Forelimb muscle (tissue), 1 donor: ENCODE data around the gene LRIG3. TPM values are rescaled to one million over a fixed set of nuclear protein-coding genes. Genes with fewer than 3 reads are reported as not detected.
"Not testable (repeated sequence)": the region's sequence is repeated elsewhere in the genome, so short reads cannot be mapped to it uniquely, and the experiment has no call there.

Source experiments
- DNase-seq: peaks from one replicate; pipeline ENCODE4 v3.0.0-alpha.2; 2013; ENCODE audit warnings: low read depth
- polyA plus RNA-seq: library from polyadenylated mRNA; unstranded; fragments of 120-200 nt; gene quantifications from one replicate; pipeline ENCODE4 v1.2.1, GENCODE V29; 2013; ENCODE audit not compliant: insufficient read length

The LRIG3 gene
- polyA plus RNA-seq, 1 donor, result 23.8 TPM

DNA sequence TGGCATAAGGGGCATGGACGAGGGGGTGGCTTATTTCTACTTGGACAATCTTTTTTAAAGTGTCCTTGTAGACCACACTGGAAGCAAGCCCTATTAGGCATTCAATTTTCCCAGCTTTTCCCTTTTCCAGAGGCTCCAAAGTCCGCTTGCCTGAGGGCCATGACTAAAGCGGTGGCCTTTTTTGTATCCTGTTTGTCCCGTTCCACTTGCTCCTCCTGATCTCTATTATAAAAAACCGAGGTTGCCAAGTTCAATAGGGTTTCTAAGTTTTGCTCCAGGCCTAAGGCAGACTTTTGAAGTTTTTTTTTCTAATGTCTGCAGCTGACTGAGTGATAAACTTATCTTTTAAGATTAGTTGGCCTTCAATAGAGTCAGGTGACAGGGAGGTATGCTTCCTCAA is 64.7 kb downstream of the LRIG3 start:
- DNase-seq, result not testable (repeated sequence)

DNA sequence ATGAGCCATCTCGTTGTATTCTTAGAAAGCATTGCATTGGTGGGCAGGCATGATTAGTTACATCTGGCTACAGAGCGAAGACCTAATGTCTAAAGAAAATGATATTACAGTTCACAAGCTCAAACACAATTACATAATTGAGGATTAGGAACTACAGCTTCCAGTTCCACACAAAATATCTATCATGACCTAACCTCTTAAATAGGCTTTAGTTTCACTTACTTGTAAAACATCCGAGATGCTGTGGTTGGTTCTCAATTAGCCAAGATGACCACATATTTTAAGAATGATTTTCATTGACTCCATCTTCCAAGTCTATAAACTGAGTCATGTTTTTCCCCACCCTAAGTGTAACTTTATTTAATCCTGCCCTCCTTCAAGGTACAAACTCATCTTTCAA is 69.5 kb downstream of the LRIG3 start:
- no peak for DNase-seq

DNA sequence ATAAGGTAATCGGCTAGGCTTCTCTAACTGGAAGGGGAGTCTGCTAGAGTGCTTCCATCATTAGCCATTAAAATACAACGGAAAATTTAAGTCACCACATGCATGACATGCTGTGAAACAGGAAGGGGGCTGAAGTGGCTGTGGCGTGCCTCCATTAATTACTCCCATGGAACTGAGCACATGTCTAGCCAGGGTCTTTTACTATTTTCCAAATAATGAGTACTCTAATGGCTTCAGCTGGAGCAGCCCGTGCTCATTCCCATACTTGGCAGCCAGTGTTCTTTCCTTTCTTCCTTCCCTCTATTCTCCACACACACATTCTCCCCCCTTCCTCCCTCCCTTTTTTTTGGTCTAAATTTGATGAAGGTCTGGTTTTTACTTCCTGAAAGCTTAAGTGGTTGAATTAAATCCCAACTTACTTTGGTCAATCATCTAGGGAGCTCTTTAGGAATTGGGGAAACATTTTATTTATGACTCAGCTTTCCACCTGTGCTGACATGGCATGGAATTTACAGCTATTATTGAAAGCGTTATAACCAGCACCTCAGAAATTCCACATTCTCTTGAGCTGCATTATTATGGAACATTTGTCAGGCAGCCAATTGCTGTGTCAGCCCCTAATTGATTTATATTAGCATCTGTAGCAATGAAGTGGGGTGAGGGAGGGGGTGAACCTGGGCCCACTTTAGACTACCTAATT is 72.3 kb downstream of the LRIG3 start:
- DNase-seq, result peak; percentile 83

DNA sequence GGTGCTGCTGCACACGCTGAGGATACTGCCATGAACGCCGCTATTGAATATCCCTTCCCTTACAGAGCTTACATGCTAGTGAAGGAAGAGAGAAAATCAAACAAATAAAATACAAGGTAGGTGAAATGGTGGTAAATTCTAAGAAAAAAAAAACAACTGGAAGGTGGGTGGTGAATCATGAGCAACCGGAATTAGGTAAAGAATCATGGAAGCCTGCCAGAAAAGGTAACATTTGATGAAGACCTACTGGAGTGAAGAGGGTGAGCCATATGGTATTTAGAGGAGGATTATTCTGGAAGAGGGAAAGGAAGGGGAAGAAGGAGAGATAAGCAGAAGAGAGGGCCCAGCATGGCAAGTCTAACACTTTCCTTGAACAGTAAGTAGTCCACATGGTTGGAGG is 76.1 kb downstream of the LRIG3 start:
- no peak for DNase-seq

DNA sequence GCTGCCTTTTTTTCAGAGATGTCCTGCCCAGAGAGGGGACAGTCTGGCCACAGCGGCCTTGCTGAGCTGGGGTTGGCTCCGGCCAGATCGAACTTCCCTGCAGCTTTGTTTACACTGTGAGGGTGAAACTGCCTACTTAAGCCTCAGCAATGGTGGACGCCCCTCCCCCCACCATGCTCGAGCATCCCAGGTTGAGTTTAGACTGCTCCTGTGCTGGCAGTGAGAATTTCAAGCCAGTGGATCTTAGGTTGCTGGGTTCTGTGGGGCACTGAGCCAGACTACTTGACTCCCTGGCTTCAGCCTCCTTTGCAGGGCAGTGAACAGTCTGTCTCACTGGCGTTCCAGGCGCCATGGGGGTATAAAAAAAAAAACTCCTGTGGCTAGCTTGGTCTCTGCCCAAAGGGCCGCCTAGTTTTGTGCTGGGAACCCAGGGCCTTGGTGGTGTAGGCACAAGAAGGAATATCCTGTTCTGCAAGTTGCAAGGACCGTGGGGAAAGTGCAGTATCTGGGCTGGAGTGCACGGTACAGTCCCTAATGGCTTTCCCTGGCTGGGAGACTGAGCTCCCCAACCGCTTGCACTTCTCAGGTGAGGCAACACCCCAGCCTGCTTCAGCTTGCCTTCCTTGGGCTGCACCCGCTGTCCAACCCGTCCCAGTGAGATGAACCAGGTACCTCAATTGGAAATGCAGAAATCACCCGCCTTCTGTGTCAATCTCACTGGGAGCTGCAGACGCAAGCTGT is 79.1 kb downstream of the LRIG3 start:
- DNase-seq, result no peak

DNA sequence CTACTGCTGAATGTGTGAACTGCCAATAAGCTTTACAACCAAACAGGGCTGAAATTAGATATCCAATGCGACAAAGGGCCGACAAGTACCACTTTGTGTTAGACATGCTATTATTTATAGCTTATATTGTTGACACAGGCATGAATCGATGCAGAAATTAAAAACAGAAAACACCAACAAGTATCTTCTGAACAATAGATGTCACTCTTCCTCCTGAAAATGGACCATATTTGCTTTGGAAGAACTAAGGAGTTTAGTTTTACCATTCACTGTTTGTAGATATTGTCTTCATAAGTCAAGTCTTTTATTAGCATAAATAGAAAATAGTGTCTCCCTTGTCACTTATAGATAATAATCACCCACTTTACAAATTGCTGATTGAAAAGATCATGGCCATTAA is 86.5 kb downstream of the LRIG3 start:
- DNase-seq, result peak; percentile 34

DNA sequence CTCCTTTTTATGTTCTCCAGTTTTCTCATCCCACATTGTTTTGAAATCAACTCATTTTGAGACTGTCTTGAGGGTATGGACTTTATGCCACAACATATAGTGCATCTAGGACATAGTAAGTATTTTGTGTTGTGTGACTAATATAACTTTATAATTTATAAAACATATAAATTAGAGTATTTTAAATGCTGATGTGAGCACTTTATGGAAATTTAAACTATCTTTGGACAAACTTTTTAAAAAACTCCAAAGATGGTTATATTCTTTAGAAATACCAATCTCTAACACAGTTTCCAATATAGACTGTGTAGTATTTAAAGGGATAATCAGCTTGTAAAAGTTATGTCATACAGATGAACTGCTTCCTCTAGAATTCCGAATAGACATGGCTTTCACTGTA is 87.4 kb downstream of the LRIG3 start:
- DNase-seq, result no peak
